Testis (tissue), 2 donors: ENCODE results near the gene FBXO31.

Experiments used
- CTCF ChIP-seq, 3 experiments: fragments of 450-650 bp in 2 of 3; fragments of 200-600 bp in 1 of 3; sonication (generic) in 1 of 3; IDR thresholded peaks; one replicate each; pipeline ENCODE4 v1.5.1; 2016 to 2019; ENCODE audit warnings: antibody characterized with exemption in 3 of 3, mild to moderate bottlenecking in 2 of 3, moderate library complexity in 1 of 3
- POLR2A ChIP-seq: fragments of 450-650 bp; IDR thresholded peaks from one replicate; pipeline ENCODE4 v1.6.1; 2017; ENCODE audit warnings: antibody characterized with exemption, mild to moderate bottlenecking, moderate library complexity

GRCh38 chr16:87338155-87338765 lies 45.3 kb downstream of the FBXO31 start:
- TF ChIP-seq POLR2A (no peak), CTCF (IDR thresholded peaks at IDR 0.05) (no peak)
